Lower lobe of right lung (tissue), 2 donors: ENCODE data around the gene INPP5A. TPM values are rescaled to one million over a fixed set of nuclear protein-coding genes. Genes with fewer than 3 reads are reported as not detected.
A peak's percentile ranks its signal among the peaks of the same experiment; 100 is the strongest.

Source experiments
- ATAC-seq, 2 donors: fragments of 200-7000 bp; cut with Tn5 transposase; one replicate each; pipeline ENCODE4 v1.9.1; 2020 to 2022; ENCODE audit warnings: mild to moderate bottlenecking in 2 of 2, moderate library complexity in 2 of 2
- DNase-seq: peaks from one replicate; pipeline ENCODE4 v3.0.0-alpha.2; 2020
- H3K27ac ChIP-seq: fragments of 200-600 bp; one replicate; pipeline ENCODE4 v1.8.0; 2022
- H3K27me3 ChIP-seq: fragments of 200-600 bp; one replicate; pipeline ENCODE4 v1.8.0; 2022; ENCODE audit warnings: low read depth
- H3K36me3 ChIP-seq: fragments of 200-600 bp; one replicate; pipeline ENCODE4 v1.8.0; 2022; ENCODE audit warnings: mild to moderate bottlenecking
- H3K4me1 ChIP-seq: fragments of 200-600 bp; one replicate; pipeline ENCODE4 v1.8.0; 2022
- H3K4me3 ChIP-seq: fragments of 200-600 bp; one replicate; pipeline ENCODE4 v1.8.0; 2022; ENCODE audit warnings: mild to moderate bottlenecking
- H3K9me3 ChIP-seq: fragments of 200-600 bp; one replicate; pipeline ENCODE4 v1.8.0; 2022
- CTCF ChIP-seq: fragments of 200-600 bp; IDR thresholded peaks from one replicate; pipeline ENCODE4 v1.8.0; 2022; ENCODE audit warnings: antibody characterized with exemption, mild to moderate bottlenecking
- intact Hi-C: fragments of 100-400 bp; cut with DNase I; formaldehyde crosslinking; loops from one replicate; pipeline ENCODE4 v1.11.0; 2022
- total RNA-seq: library from RNA; stranded (reverse); fragmentation: NEBNext Ultra II Directional; extraction: Animal tissue kit (Norgen Biotek cat#: 25700); gene quantifications from one replicate; pipeline ENCODE4 v1.2.1, GENCODE V29; 2021
- donor health status: DM: no; HTN: yes; CAD: no; lungs with severe emphysema.

The INPP5A gene
- total RNA-seq, 1 donor from 2014 or later = 34.1 TPM

- H3K9me3 ChIP-seq = no peaks in the 10 kb centered on the region
- no peaks in the 10 kb centered on the region for H3K36me3 ChIP-seq
- peaks cover 92% of the 10 kb centered on the region for H3K4me1 ChIP-seq
- H3K27me3 ChIP-seq = no peaks in the 10 kb centered on the region
- intact Hi-C loops = no loop called here
- no peak overlapping the region for H3K27ac ChIP-seq
- DNase-seq = no peak
- no peak overlapping the region for H3K4me3 ChIP-seq
- no peak for ATAC-seq
- no peak for TF ChIP-seq CTCF
These were observed 53.1 kb downstream of the INPP5A start for GRCh38 chr10:132590752-132591121.

- H3K4me1 ChIP-seq = peaks cover 90% of the 10 kb centered on the region
These were observed 53.8 kb downstream of the INPP5A start for GRCh38 chr10:132591166-132591971.

DNA sequence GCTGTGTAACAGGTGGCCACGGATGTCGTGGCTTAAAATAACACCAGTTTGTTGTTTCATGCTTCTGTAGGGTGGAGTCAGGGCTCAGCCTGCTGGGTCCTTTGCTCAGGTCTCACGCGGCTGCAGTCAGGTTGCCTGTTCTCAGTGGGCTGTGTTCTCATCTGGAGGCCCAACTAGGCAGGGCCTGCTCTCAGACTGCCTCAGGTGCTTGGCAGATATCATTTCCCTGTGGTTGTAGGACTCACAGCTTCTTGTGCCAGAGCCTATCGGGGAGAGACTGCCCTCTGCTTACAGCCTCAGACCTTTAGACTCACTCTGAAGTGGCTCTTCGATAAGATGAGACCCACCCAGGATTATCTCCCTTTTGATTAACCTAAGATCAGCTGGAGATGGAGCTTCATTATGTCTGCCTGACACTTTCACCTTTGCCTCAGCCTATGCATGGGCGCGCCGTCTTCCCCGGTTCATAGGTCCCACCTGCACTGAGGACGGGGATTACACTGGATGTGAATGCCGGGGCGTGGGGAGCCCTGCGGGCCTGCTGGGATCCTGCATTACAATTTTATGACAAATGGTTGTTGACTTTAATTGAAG is 55.3 kb downstream of the INPP5A start:
- Histone ChIP-seq H3K27ac (no peak overlapping the region), H3K36me3 (no peaks in the 10 kb centered on the region), H3K4me3 (no peak overlapping the region), H3K27me3 (no peaks in the 10 kb centered on the region), H3K9me3 (no peaks in the 10 kb centered on the region), H3K4me1 (peaks cover 75% of the 10 kb centered on the region)
- intact Hi-C loops = no loop called here
- TF ChIP-seq CTCF = no peak
- ATAC-seq (no peak), DNase-seq (no peak)

More at GRCh38 chr10:132591166-132591971, 53.8 kb downstream of the INPP5A start:
- Histone ChIP-seq H3K4me3 (no peak overlapping the region), H3K36me3 (no peaks in the 10 kb centered on the region), H3K9me3 (no peaks in the 10 kb centered on the region), H3K27me3 (no peaks in the 10 kb centered on the region), H3K27ac (no peak overlapping the region)
- DNase-seq = no peak
- ATAC-seq = no peak
- intact Hi-C loops = no loop called here
- TF ChIP-seq CTCF = no peak

GRCh38 chr10:132593389-132593788 is 55.8 kb downstream of the INPP5A start:
- no peaks in the 10 kb centered on the region for H3K27me3 ChIP-seq
- ATAC-seq (no peak), DNase-seq (no peak)
- no peak overlapping the region for H3K4me3 ChIP-seq
- no peak for TF ChIP-seq CTCF
- H3K36me3 ChIP-seq = no peaks in the 10 kb centered on the region
- H3K4me1 ChIP-seq = peaks cover 70% of the 10 kb centered on the region
- intact Hi-C loops = no loop called here
- H3K9me3 ChIP-seq = no peaks in the 10 kb centered on the region
- H3K27ac ChIP-seq = no peak overlapping the region

GRCh38 chr10:132593900-132594876 is 56.6 kb downstream of the INPP5A start:
- no peaks in the 10 kb centered on the region for H3K9me3 ChIP-seq
- no peak for TF ChIP-seq CTCF
- H3K4me3 ChIP-seq = no peak overlapping the region
- H3K36me3 ChIP-seq = no peaks in the 10 kb centered on the region
- DNase-seq (no peak), ATAC-seq (peak in 1 of 2 donors; percentile 37)
- H3K27ac ChIP-seq = no peak overlapping the region
- no peaks in the 10 kb centered on the region for H3K27me3 ChIP-seq
- H3K4me1 ChIP-seq = peaks cover 64% of the 10 kb centered on the region
- intact Hi-C loops = no loop called here
